Tibial nerve (tissue), 4 donors: ENCODE measurements around the gene C1orf115. TPM values are rescaled to one million over a fixed set of nuclear protein-coding genes. Genes with fewer than 3 reads are reported as not detected.
"Not testable (repeated sequence)": the region's sequence is repeated elsewhere in the genome, so short reads cannot be mapped to it uniquely, and the experiment has no call there.

Source experiments
- DNase-seq, 2 donors: peaks; one replicate each; pipeline ENCODE4 v3.0.0-alpha.2; 2019; ENCODE audit warnings: low spot score in 2 of 2
- H3K27ac ChIP-seq, 4 donors: fragments of 200-600 bp; sonication (generic) in 3 of 4; one replicate each; pipeline ENCODE4 v1.5.1; 2017 to 2019; ENCODE audit warnings: mild to moderate bottlenecking in 1 of 4
- H3K27me3 ChIP-seq, 2 donors: fragments of 200-600 bp; sonication (generic) in 1 of 2; one replicate each; pipeline versions ENCODE4 v1.5.1 to v1.6.0; 2017 to 2019
- H3K36me3 ChIP-seq, 3 donors: fragments of 200-600 bp; sonication (generic); one replicate each; pipeline ENCODE4 v1.5.1; 2018 to 2019
- H3K4me1 ChIP-seq, 4 donors: fragments of 200-600 bp; sonication (generic) in 3 of 4; one replicate each; pipeline ENCODE4 v1.5.1; 2017 to 2019
- H3K4me3 ChIP-seq, 4 donors: fragments of 200-600 bp; sonication (generic) in 3 of 4; one replicate each; pipeline ENCODE4 v1.5.1; 2017 to 2019; ENCODE audit warnings: mild to moderate bottlenecking in 1 of 4, moderate library complexity in 1 of 4
- H3K9me3 ChIP-seq, 4 donors: fragments of 200-600 bp; sonication (generic) in 3 of 4; one replicate each; pipeline ENCODE4 v1.5.1; 2017 to 2019
- CTCF ChIP-seq, 5 experiments: fragments of 200-600 bp in 3 of 5; fragments of 450-650 bp in 2 of 5; sonication (generic) in 3 of 5; IDR thresholded peaks; one replicate each; pipeline ENCODE4 v1.5.1; 2016 to 2019; ENCODE audit warnings: antibody characterized with exemption in 5 of 5, mild to moderate bottlenecking in 3 of 5, moderate library complexity in 2 of 5
- EP300 ChIP-seq, 2 donors: sonication (generic); formaldehyde crosslinking; IDR thresholded peaks; one replicate each; pipeline ENCODE4 v1.6.1; 2017; ENCODE audit warnings: antibody characterized with exemption in 2 of 2, mild to moderate bottlenecking in 1 of 2
- POLR2A ChIP-seq, 2 donors: fragments of 450-650 bp; IDR thresholded peaks; one replicate each; pipeline ENCODE4 v1.6.1; 2017; ENCODE audit warnings: antibody characterized with exemption in 2 of 2, mild to moderate bottlenecking in 2 of 2, moderate library complexity in 2 of 2
- WGBS, 2 donors: methylation state at CpG; one replicate each; pipeline ENCODE4 v1.1.5; 2018; 5-methylcytosine and 5-hydroxymethylcytosine counted together
- total RNA-seq, 4 donors: library from RNA; depleted of rRNA; stranded (reverse); fragments of >200 nt; gene quantifications; one replicate each; pipeline ENCODE4 v1.1.0, GENCODE V29; 2016

C1orf115 gene
- total RNA-seq, 4 donors from 2014 or later = 21.2 to 34.3 (median 28.8) TPM

GRCh38 chr1:220717800-220718640 lies 27.9 kb downstream of the C1orf115 start:
- Histone ChIP-seq H3K36me3 (no peaks in the 10 kb centered on the region), H3K27me3 (no peaks in the 10 kb centered on the region), H3K9me3 (peaks cover 0 to 8% (median 0%) of the 10 kb centered on the region in 4 donors), H3K4me1 (no peaks in the 10 kb centered on the region), H3K27ac (no peak overlapping the region), H3K4me3 (no peak overlapping the region)
- DNase-seq = no peak
- TF ChIP-seq POLR2A (IDR thresholded peaks at IDR 0.05) (no peak), EP300 (IDR thresholded peaks at IDR 0.05) (no peak), CTCF (IDR thresholded peaks at IDR 0.05) (no peak)
- 83 to 91% methylated on average over 20 of the region's 20 CpGs for whole genome bisulfite sequencing, 2 donors

- H3K36me3 ChIP-seq, H3K27ac ChIP-seq, H3K4me1 ChIP-seq, DNase-seq, H3K9me3 ChIP-seq, H3K27me3 ChIP-seq, H3K4me3 ChIP-seq: not testable (repeated sequence)
- 59 to 60% methylated on average over 7 of the region's 7 CpGs for WGBS, 2 donors
Observed at GRCh38 chr1:220721266-220721665, 31.1 kb downstream of the C1orf115 start.

- Histone ChIP-seq H3K4me3 (no peak overlapping the region), H3K9me3 (no peaks in the 10 kb centered on the region), H3K4me1 (no peaks in the 10 kb centered on the region), H3K27ac (no peak overlapping the region), H3K36me3 (no peaks in the 10 kb centered on the region), H3K27me3 (no peaks in the 10 kb centered on the region)
- WGBS, 2 donors = 73 to 75% methylated on average over 3 of the region's 3 CpGs
- DNase-seq = no peak
- no peak for TF ChIP-seq POLR2A (IDR thresholded peaks at IDR 0.05)
- TF ChIP-seq EP300 (IDR thresholded peaks at IDR 0.05) = no peak
- TF ChIP-seq CTCF (IDR thresholded peaks at IDR 0.05) = no peak
Observed at GRCh38 chr1:220726634-220727033, 36.5 kb downstream of the C1orf115 start.

GRCh38 chr1:220727519-220727918 lies 37.4 kb downstream of the C1orf115 start:
- Histone ChIP-seq H3K9me3 (no peaks in the 10 kb centered on the region), H3K27me3 (no peaks in the 10 kb centered on the region), H3K4me1 (peaks cover 0 to 5% (median under 1%) of the 10 kb centered on the region in 4 donors), H3K36me3 (no peaks in the 10 kb centered on the region), H3K4me3 (no peak overlapping the region), H3K27ac (no peak overlapping the region)
- TF ChIP-seq POLR2A (IDR thresholded peaks at IDR 0.05) = no peak
- no peak for TF ChIP-seq CTCF (IDR thresholded peaks at IDR 0.05)
- TF ChIP-seq EP300 (IDR thresholded peaks at IDR 0.05) = no peak
- DNase-seq = no peak
- 71 to 81% methylated on average over 1 of the region's 1 CpG for WGBS, 2 donors

GRCh38 chr1:220730486-220730885 lies 40.3 kb downstream of the C1orf115 start:
- TF ChIP-seq EP300 (IDR thresholded peaks at IDR 0.05) = no peak
- no peak for TF ChIP-seq POLR2A (IDR thresholded peaks at IDR 0.05)
- TF ChIP-seq CTCF (IDR thresholded peaks at IDR 0.05) = no peak
- H3K9me3 ChIP-seq = no peaks in the 10 kb centered on the region
- no peaks in the 10 kb centered on the region for H3K36me3 ChIP-seq
- peaks cover 0 to 19% (median 2%) of the 10 kb centered on the region in 4 donors for H3K4me1 ChIP-seq
- DNase-seq = no peak
- H3K27ac ChIP-seq = no peak overlapping the region
- H3K27me3 ChIP-seq = no peaks in the 10 kb centered on the region
- WGBS, 2 donors = 94 to 95% methylated on average over 2 of the region's 2 CpGs
- H3K4me3 ChIP-seq = no peak overlapping the region
